Esophagus muscularis mucosa (tissue), 4 donors: Measurements from ENCODE around the gene OR2H2.

Experiments used
- EP300 ChIP-seq: sonication (generic); formaldehyde crosslinking; IDR thresholded peaks from one replicate; pipeline ENCODE4 v1.6.1; 2017; ENCODE audit warnings: antibody characterized with exemption
- POLR2A ChIP-seq: fragments of 450-650 bp; IDR thresholded peaks from one replicate; pipeline ENCODE4 v1.6.1; 2017; ENCODE audit warnings: antibody characterized with exemption, moderate library complexity, mild to moderate bottlenecking, low read depth
- POLR2AphosphoS5 ChIP-seq, 2 donors: sonication (generic); formaldehyde crosslinking; IDR thresholded peaks; one replicate each; pipeline ENCODE4 v1.6.1; 2017; ENCODE audit warnings: antibody characterized with exemption in 2 of 2
- TF ChIP-seq, protein P1 (sequence below), 3 experiments: fragments of 200-600 bp in 2 of 3; fragments of 450-650 bp in 1 of 3; sonication (generic) in 2 of 3; IDR thresholded peaks; one replicate each; pipeline ENCODE4 v1.5.1; 2017 to 2019; ENCODE audit warnings: antibody characterized with exemption in 3 of 3, mild to moderate bottlenecking in 2 of 3, moderate library complexity in 1 of 3

- no peak for TF ChIP-seq POLR2A
- TF ChIP-seq, protein P1, sequence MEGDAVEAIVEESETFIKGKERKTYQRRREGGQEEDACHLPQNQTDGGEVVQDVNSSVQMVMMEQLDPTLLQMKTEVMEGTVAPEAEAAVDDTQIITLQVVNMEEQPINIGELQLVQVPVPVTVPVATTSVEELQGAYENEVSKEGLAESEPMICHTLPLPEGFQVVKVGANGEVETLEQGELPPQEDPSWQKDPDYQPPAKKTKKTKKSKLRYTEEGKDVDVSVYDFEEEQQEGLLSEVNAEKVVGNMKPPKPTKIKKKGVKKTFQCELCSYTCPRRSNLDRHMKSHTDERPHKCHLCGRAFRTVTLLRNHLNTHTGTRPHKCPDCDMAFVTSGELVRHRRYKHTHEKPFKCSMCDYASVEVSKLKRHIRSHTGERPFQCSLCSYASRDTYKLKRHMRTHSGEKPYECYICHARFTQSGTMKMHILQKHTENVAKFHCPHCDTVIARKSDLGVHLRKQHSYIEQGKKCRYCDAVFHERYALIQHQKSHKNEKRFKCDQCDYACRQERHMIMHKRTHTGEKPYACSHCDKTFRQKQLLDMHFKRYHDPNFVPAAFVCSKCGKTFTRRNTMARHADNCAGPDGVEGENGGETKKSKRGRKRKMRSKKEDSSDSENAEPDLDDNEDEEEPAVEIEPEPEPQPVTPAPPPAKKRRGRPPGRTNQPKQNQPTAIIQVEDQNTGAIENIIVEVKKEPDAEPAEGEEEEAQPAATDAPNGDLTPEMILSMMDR (IDR thresholded peaks at IDR 0.05): no peak
- no peak for TF ChIP-seq POLR2AphosphoS5 (IDR thresholded peaks at IDR 0.05)
- no peak for TF ChIP-seq EP300
Observed at GRCh38 chr6:29590218-29590808, 5.4 kb downstream of the OR2H2 start.
